ENCODE data around the gene WNT7A.
"Not testable (repeated sequence)": the region's sequence is repeated elsewhere in the genome, so short reads cannot be mapped to it uniquely, and the experiment has no call there.

The WNT7A gene

GRCh38 chr3:13858768-13859520, 20.9 kb downstream of the WNT7A start:
- no peak for TF ChIP-seq CTCF (IDR thresholded peaks at IDR 0.05; ENCODE audit: low read depth, low read length)
- no peak overlapping the region for H3K4me3 ChIP-seq (replicated peaks in 1 of 2; ENCODE audit: low read depth in 2 of 2, low read length in 2 of 2)
- no peak for DNase-seq (ENCODE audit: low read depth in 2 of 2)

GRCh38 chr3:13857702-13858380, 22.0 kb downstream of the WNT7A start:
- H3K4me3 ChIP-seq (replicated peaks in 1 of 2; ENCODE audit: low read depth in 2 of 2, low read length in 2 of 2) = no peak overlapping the region
- no peak for DNase-seq (ENCODE audit: low read depth in 2 of 2)
- no peak for TF ChIP-seq CTCF (IDR thresholded peaks at IDR 0.05; ENCODE audit: low read depth, low read length)

GRCh38 chr3:13856628-13857027, 23.2 kb downstream of the WNT7A start:
- not testable (repeated sequence) for DNase-seq (ENCODE audit: low read depth in 2 of 2); H3K4me3 ChIP-seq (replicated peaks in 1 of 2; ENCODE audit: low read depth in 2 of 2, low read length in 2 of 2)

GRCh38 chr3:13856006-13856405, 23.9 kb downstream of the WNT7A start:
- TF ChIP-seq CTCF (IDR thresholded peaks at IDR 0.05; ENCODE audit: low read depth, low read length) = no peak
- DNase-seq (ENCODE audit: low read depth in 2 of 2) = no peak
- H3K4me3 ChIP-seq (replicated peaks in 1 of 2; ENCODE audit: low read depth in 2 of 2, low read length in 2 of 2) = no peak overlapping the region

- TF ChIP-seq CTCF (IDR thresholded peaks at IDR 0.05; ENCODE audit: low read depth, low read length) = no peak
- no peak for DNase-seq (ENCODE audit: low read depth in 2 of 2)
- H3K4me3 ChIP-seq (replicated peaks in 1 of 2; ENCODE audit: low read depth in 2 of 2, low read length in 2 of 2) = no peak overlapping the region
Observed at GRCh38 chr3:13854492-13854891, 25.4 kb downstream of the WNT7A start.

GRCh38 chr3:13853978-13854296, 25.9 kb downstream of the WNT7A start:
- H3K4me3 ChIP-seq (replicated peaks in 1 of 2; ENCODE audit: low read depth in 2 of 2, low read length in 2 of 2) = no peak overlapping the region
- DNase-seq (ENCODE audit: low read depth in 2 of 2) = no peak
- no peak for TF ChIP-seq CTCF (IDR thresholded peaks at IDR 0.05; ENCODE audit: low read depth, low read length)

- TF ChIP-seq CTCF (IDR thresholded peaks at IDR 0.05; ENCODE audit: low read depth, low read length) = no peak
Observed at GRCh38 chr3:13853256-13853977, 26.5 kb downstream of the WNT7A start.

More at GRCh38 chr3:13853256-13853977, 26.5 kb downstream of the WNT7A start:
- no peak overlapping the region for H3K4me3 ChIP-seq (replicated peaks in 1 of 2; ENCODE audit: low read depth in 2 of 2, low read length in 2 of 2)
- DNase-seq (ENCODE audit: low read depth in 2 of 2) = no peak

All from cardiac fibroblast (primary cell).